ENCODE measurements around the gene NCKAP5. TPM values are rescaled to one million over a fixed set of nuclear protein-coding genes. Genes with fewer than 3 reads are reported as not detected.
A peak's percentile ranks its signal among the peaks of the same experiment; 100 is the strongest.
"Not testable (repeated sequence)": the region's sequence is repeated elsewhere in the genome, so short reads cannot be mapped to it uniquely, and the experiment has no call there.

Gene NCKAP5
- total RNA-seq, 1 experiment from 2014 or later, result 0.47 TPM

DNA sequence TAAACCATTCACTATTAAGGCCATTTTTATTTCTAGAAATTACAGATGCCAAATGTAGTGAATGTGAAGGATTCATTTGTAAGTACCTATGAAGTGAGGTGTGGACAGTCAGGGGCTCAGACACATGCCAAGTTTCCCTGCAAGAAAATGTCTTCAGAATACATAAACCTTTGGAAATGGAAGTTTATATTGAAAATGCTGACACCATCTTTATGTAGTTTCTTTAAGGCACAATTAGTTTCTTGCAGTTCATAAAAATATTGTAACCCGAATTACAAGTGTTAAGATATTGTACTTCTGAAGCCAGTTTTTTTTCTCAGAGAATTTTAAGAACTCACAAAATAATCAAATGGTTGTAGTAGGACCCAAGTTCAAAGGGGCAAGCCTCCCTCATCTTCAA, 832.2 kb downstream of the NCKAP5 start:
- no peak for DNase-seq (ENCODE audit: low read depth)

DNA sequence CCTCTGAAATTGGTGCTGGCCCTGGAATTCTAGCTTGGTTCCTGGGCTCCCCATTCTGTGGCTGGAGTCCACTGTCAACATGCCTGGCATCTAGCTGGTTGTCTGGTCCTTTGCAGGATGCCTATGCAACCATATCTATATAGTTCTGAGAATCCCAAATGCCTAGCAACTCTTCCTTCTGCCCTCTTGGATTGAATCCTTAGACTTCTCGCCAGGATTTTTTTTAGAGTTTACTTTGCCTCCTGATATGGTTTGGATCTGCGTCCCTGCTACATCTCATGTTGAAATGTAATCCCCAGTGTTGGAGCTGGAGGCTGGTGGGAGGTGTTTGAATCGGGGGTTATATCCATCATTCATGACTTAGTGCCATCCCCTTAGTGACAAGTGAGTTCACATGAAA, 833.3 kb downstream of the NCKAP5 start:
- no peak for DNase-seq (ENCODE audit: low read depth)

DNA sequence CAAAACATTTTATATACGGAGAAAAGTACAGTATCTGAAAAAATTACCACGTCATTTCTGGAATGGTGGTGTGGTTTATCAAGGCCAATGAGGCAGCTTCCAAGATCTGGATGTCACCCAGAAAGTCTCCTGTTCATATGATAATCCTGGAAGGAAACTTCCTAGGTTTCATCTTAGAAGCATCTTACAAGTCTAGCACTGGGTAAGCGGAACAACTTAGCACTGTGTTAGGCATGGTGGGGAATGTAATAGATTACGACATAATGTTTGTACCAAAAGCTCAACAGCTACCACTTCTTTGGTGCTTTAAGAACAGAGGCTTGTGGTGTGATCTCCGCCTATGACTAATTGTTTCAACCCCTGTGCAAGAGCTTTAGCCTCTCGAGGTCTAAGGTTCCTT, 835.2 kb downstream of the NCKAP5 start:
- no peak for DNase-seq (ENCODE audit: low read depth)

DNA sequence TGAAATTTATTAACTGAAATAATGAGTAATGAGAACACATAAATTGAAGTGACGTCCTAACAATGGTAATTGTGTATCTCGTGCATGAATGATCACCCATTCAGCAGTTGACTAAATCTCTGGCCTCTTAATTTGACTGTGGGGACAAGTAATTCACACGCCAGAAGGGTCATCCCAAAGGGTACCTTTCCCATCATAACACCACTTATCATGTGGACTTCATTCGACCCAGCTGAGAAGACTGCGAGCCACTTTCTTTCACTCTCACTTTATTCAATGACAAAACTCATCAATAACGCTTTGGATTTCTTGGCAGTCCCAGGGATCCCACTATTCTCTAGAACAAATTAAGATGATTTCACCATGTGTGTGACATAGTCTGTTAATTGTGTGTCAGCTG, 835.6 kb downstream of the NCKAP5 start:
- DNase-seq (ENCODE audit: low read depth), result no peak

DNA sequence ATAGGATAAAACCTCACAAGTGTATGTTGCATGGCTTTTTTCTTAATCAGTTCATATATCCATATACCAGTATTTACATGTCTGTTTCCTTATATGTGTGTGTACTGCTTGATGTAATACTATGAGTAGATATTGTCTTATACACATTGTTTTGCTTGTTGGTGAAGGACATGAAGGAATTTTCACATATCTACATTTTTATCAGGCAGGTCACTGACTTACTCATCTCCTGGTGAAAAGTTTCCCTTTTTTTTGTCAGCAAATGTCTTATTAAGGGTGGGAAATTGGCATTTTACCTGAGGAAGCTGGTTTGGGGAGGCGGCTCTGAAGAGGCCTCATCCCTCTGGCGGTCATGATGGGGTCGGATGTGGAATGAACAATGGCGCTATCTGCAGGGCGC, 836.8 kb downstream of the NCKAP5 start:
- DNase-seq (ENCODE audit: low read depth), result no peak

DNA sequence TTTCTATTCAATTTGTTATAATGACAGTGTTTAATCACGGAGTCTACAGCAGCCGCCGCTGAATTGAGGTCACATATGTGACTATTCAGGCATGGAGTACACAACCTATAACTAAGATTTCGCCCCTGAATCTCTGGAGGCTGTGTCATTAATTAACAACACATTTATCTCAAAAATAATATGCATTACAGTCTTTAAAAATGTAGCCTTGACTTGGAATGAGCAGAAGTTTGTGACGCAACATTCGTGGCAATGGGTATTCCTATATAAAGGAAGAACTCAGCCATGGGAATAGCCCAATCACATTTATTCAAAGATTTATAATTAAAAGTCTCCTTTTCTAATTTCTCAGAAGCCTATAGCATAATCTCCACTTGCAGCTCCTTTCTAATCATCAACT, 837.7 kb downstream of the NCKAP5 start:
- DNase-seq (ENCODE audit: low read depth), result no peak

DNA sequence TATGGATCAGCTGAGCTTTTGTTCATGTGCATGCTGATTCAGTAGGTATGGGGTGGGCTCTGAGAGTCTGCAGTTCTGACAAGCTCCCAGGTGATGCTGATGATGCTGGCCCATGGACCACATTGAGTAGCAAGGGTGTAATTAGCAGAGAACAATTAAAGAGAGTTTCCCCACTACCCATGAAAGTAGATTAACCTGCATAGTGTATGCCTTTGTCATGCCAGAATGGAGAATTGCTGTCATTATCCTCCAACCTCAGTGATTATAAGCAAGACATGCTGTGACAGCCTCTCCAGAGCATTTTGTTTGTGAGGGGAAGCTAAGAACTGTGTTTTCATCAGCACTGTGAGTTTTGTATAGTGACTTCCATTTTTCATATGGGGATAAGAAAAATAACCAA, 838.7 kb downstream of the NCKAP5 start:
- no peak for DNase-seq (ENCODE audit: low read depth)

DNA sequence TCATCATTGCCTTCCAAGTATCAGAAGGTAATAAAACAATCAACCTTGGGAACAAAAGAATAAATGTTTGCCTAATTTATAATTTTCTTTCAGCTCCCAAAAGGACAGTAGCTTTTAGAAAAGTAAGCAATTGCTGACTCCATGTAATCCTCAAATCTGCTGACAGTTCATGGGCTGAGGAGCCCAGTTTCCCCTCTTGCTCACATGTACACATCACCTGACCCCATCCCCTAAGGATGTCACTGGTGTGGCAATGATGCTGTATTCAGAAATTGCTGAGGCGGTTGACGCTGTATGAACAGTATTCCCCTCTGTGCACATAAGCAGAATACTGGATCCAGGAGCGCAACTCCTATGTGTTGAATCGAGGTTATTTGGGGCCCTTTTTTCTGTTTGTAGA, 842.1 kb downstream of the NCKAP5 start:
- no peak for DNase-seq (ENCODE audit: low read depth)

DNA sequence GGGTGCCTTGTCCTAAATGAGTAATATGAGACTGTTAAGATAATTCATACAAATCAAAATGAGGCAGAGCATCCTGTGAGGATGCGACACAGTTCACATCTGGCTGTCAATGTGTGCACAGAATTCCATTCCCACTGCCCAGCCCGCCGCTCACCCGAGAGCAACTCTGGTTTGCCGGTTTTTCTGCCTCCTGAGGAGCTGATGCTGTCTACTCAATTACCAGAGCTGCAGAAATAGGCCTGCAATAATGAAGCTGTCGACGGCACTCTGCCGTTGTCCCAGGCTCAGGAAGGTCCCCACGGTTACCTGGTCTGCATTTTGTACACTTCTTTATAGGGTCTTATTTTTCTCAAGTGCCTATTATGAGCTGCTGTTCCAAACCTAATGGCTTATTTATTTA, 842.5 kb downstream of the NCKAP5 start:
- DNase-seq (ENCODE audit: low read depth), result no peak

DNA sequence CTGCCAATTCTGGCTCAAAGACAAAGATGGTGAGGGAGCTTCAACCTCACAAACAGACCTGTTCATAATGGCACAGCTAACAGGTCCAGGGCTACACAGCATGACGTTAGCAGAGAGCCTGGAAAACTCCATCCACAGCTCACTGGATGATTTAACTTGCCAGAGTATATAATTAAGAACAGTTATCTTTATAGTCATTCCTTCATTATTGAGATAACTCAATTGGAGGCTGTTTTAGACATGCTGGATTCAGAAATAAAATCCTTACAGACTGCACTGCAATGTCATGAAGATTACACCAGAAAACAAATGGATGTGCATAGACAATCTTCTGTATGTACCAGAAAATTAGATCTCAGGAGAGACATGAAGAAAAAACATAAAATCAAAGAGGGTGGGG, 843.1 kb downstream of the NCKAP5 start:
- no peak for DNase-seq (ENCODE audit: low read depth)

DNA sequence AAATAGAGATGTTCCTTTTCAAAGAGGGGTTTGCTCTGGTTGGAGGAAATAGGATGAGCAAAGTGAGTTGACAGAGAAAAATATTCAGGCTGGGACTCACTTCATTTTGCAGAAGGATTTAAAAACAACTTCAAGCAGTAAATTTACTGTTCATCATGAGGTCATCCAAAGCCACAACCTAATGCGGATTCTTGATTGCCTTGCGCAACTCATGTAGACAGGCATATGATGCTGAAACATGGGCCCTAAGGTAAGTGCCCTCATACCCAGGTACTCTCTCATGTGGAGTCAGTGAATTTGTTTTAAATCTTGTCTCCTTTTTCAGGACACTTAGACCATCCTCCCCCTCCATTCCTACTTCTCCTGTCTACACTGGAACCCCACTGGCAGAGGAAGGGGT, 846.3 kb downstream of the NCKAP5 start:
- DNase-seq (ENCODE audit: low read depth), result no peak

DNA sequence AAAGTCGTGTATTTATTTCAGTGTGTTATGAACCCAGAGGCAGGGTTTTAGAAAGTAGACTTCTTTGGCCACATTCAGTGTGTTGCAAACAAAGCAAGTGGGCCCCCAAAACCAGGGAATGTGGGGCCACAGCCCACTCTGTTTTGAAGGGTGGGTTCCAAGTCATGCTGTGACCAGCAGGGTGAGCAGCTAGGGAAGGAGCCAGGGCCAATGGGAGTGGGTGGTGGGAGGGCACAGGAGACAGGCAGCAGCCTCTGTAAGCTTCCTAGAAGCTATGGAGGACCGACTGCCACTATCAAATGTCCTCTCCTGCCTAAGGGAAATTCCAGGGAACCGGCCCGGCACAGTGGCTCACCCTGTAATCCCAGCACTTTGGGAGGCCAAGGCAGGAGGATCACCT, 847.9 kb downstream of the NCKAP5 start:
- no peak for DNase-seq (ENCODE audit: low read depth)

DNA sequence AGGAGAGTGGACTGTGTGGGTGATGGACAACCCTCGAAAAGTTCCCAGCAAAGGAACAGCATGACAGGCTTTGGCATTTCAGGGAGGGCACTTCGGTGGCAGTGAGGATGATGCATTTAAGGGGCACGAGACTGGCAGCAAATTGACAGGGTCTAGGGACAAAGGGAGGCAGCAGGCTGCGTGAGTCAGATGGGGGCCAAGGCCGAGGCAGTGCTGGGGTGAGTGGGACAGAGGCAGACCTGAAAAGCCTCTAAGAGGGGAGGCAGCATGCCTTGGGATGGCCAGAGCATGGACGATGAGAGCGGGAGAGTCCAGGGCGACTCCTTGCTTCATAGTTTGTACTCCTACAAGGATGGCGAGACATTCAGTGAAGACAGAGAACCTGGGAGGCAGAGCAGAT, 848.8 kb downstream of the NCKAP5 start:
- DNase-seq (ENCODE audit: low read depth), result no peak

DNA sequence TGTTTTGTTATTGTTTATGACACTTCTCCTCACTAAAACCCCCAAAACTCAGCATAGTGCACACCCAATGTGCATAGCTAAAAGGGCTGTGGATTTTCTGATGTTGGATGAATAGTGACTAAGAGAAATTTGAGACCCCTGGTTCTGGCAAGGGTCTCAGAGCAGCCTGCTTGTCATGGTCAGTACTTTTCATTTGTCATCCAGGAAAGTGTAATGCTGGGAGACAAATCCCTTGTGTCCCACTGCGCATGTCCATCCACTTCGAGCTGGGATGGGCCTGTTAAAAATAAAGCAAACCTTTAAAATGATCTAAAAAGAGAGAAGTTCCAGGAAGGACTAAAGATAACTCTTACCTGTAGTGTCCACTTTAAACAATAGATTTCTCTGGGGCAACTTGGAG, 851.3 kb downstream of the NCKAP5 start:
- DNase-seq (ENCODE audit: low read depth), result no peak

DNA sequence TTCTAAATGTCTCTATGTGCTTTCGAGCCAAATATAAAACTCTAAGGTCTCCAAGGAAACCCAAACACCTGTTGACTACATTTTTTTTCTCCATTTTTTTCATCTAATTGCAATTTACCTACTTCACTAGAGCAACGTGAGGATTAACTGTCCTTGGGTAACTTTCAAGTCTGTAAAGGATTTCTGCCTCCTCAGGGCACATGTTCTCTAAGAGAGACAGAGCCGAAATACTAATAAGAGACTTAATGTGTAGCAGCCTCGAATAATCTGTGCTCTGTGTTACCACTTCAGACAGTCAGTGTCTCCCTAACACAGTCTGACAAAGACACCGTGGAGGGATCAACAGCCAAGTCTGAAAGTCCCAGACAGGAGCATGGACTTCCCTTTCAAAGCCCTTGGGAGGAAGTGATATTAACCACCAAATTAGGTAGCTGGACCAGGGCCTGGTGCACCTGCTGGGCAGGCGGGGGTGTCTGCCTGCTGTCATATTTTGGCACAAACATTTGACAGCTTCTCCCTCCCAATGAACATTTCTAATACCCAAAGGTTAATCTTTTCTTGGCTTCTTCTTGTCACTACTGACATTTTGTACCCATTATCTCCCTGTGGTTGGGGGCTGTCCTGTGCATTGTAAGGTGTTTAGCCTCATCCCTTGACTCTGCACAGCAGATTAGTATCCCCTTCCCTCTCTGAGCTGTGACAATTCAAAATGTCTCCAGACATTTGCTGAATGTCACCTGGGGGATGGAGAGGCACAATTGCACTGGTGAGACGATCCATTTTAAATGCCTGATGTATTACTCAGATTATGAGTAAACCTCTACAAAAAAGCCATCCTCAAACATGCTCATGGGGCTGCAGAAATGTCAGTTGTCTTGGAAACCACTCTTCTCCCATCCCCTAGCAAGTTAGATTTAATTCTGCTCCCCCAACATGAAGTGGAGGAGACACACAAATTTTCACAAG, 852.6 kb downstream of the NCKAP5 start:
- DNase-seq (ENCODE audit: low read depth), result peak; percentile 46

DNA sequence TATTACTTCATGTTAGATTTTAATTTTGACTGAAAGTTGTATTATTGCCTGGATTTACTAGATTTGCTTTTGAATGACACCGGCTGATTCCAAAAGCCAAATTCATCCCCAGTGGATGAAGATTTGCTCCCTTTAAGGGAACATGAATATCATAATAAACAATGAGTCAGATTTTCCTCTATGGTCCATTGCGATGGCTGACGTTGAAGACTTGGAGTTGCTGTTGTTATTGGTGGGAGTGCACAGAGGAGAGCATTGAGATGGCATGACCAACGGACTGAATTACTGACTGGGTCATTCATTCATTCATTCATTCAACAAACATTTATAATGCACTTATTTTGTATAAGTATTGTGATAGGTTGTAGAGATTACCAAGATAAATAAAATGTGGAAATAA, 864.9 kb downstream of the NCKAP5 start:
- DNase-seq (ENCODE audit: low read depth), result no peak

DNA sequence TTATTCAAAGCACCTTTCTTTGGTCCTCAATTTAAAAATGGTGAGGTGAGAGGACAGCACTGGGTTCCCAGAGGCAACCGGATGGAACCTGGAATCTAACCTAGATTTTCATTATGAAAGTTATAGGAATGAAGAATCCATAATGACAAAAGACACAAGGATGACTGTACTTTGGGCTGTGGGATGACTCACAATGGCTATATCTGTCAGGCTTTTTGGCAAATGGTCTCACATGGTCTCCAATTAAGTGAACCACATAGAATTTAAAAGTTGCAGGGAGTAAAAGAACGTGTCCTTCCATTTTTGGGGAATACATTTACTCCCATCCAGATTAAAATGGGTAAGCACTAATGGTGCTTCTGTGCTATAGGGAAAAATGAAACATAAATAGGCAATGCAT, 866.5 kb downstream of the NCKAP5 start:
- peak; percentile 54 for DNase-seq (ENCODE audit: low read depth)

DNA sequence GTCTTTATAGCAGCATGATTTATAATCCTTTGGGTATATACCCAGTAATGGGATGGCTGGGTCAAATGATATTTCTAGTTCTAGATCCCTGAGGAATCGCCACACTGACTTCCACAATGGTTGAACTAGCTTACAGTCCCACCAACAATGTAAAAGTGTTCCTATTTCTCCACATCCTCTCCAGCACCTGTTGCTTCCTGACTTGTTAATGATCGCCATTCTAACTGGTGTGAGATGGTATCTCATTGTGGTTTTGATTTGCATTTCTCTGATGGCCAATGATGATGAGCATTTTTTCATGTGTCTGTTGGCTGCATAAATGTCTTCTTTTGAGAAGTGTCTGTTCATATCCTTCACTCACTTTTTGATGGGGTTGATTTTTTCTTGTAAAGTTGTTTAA, 868.5 kb downstream of the NCKAP5 start:
- DNase-seq (ENCODE audit: low read depth), result not testable (repeated sequence)

DNA sequence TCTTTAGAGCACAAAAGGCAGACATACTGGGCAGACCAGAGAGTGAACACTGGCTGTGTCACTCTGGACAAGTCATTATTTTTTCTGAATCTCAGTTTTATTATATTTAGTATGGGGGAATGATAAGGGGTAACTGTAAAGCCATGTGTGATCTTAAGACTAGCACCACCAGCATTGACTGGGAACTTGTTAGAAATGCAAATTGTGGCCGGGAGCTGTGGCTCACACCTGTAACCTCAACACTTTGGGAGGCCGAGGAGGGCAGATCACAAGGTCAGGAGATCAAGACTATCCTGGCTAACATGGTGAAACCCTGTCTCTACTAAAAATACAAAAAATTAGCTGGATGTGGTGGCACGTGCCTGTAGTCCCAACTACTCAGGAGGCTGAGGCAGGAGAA, 869.9 kb downstream of the NCKAP5 start:
- not testable (repeated sequence) for DNase-seq (ENCODE audit: low read depth)

DNA sequence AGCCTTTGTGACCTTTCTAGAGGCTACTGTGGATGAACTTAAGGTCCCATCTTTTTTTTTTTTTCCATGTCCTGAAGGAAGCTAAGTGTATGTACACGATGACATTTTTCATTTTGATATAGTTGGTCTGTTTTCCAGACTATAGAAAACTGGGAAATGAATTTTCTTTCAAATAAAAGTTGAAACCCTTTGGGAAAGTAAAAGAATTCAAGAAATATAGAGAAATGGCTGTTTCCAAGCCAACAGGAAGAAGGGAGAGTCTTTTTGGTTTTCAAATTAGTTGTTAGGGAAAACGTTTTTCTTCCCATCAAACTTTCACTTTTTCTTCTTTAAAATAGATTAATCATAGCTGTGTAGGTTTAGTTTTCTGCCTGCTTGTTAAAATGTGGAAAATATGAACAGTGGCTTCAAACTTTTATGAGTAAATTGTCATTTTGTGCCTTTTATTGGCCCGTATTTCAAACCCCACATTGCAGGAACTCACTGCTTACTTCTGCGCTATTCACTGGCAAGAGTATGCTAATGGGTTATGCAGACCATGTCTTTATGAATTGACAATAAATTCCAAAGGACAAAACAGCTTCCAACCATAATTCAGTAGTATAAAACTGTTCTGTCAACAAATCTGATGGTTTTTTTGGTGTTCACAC, 870.6 kb downstream of the NCKAP5 start:
- DNase-seq (ENCODE audit: low read depth), result no peak

DNA sequence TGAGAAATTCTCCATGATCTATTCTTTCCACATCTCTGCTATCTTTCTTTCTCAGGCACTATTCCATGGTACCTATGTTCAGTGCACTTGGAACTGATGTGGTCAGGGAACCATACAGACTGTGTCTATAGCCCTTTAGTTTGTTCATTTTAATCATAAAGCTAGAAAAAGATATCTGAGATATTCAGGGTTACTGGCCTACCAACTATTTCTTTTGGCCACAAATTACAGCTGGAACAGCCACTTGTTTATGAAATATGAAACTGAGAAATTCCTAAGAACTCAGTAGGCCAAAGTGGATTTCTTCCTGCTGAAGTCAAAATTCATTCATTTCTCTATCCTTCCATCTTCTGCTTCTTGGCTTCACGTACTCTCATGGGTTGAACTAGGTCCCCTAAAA, 875.4 kb downstream of the NCKAP5 start:
- DNase-seq (ENCODE audit: low read depth), result no peak

DNA sequence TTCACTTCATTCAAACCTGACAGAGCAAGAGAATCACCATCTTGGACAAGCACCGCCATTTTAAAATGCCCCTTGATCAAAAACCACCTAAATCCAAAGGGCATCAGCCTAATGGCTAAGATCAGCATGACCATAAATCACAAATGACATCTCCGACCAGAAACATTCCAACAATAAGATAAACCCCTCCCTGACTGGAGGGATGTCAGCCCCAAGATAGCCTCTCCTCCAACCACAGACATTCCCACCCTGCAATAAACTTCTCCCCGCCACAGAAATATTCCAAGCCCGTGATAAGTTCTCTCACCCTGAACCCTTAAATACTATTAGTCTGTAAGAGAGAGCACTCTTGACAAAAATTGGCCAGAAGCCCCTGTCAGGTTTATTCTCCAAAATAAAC, 876.7 kb downstream of the NCKAP5 start:
- no peak for DNase-seq (ENCODE audit: low read depth)

All from HT1080 (cell line).